GM12878 (cell line): ENCODE measurements around the gene ANKFY1. TPM values are rescaled to one million over a fixed set of nuclear protein-coding genes. Genes with fewer than 3 reads are reported as not detected.

Experiments
- ATAC-seq: fragments of 200-7000 bp; cut with Tn5 transposase; 3 replicates; pipeline ENCODE4 v1.9.1; 2020; ENCODE audit warnings: mild to moderate bottlenecking, moderate library complexity
- BruUV-seq: library from RNA; stranded (reverse); fragments of 400-500 nt; replicated peaks from 2 replicates; lab custom pipeline; 2021; lab: Mats Ljungman, UMichigan
- CTCF ChIA-PET: fragments of 300-600 bp; sonication (Branson Sonifier 250); formaldehyde crosslinking; extraction: SDS; loops from one replicate; lab custom pipeline; 2021; ENCODE audit warnings: inconsistent platforms; lab: Yijun Ruan, JAX
- POLR2A ChIA-PET: fragments of 350-600 bp; formaldehyde crosslinking; extraction: SDS; loops from one replicate; lab custom pipeline; 2021; ENCODE audit warnings: inconsistent platforms; lab: Charles Lee
- RAD21 ChIA-PET: fragments of 300-600 bp; sonication (Branson Sonifier 250); formaldehyde crosslinking; loops from one replicate; lab custom pipeline; 2023; ENCODE audit warnings: antibody characterized with exemption; ENCODE audit not compliant: unreplicated experiment; lab: Charles Lee
- SMC1A ChIA-PET: fragments of 300-600 bp; sonication (Branson Sonifier 250); formaldehyde crosslinking; loops from one replicate; lab custom pipeline; 2023; ENCODE audit not compliant: unreplicated experiment, uncharacterized antibody; lab: Charles Lee
- DNase-seq: peaks from one replicate; pipeline ENCODE4 v3.0.0-alpha.2; 2011; ENCODE audit warnings: low read depth, low spot score
- FAIRE-seq: peaks from 3 replicates; lab custom pipeline; 2011; peaks lifted over from hg19 to GRCh38; lab: Jason Lieb, UNC
- H2AFZ ChIP-seq: 2 replicates; pipeline ENCODE4 v1.6.0; 2011; ENCODE audit warnings: low read depth, low read length, control low read depth; ENCODE audit not compliant: control insufficient read depth
- H3K27ac ChIP-seq: 2 replicates; pipeline ENCODE4 v1.5.1; 2011; ENCODE audit warnings: control low read depth; ENCODE audit not compliant: control insufficient read depth, insufficient read depth
- H3K27me3 ChIP-seq, 2 experiments: replicated peaks in 1 of 2; 2 replicates each; pipeline versions ENCODE4 v1.6.0 to v1.6.1; 2011; ENCODE audit warnings: low read length in 1 of 2; ENCODE audit not compliant: control insufficient read depth in 2 of 2, insufficient read depth in 2 of 2
- H3K36me3 ChIP-seq, 2 experiments: 2 replicates each; pipeline ENCODE4 v1.5.1; 2011; ENCODE audit warnings: low read length in 1 of 2; ENCODE audit not compliant: control insufficient read depth in 2 of 2, insufficient read depth in 2 of 2
- H3K4me1 ChIP-seq: 2 replicates; pipeline ENCODE4 v1.6.1; 2011; ENCODE audit warnings: mild to moderate bottlenecking, low read length, moderate library complexity, mixed read lengths; ENCODE audit not compliant: control insufficient read depth, insufficient read depth
- H3K4me2 ChIP-seq: 2 replicates; pipeline ENCODE4 v1.6.0; 2011; ENCODE audit warnings: control low read depth; ENCODE audit not compliant: control insufficient read depth, insufficient read depth
- H3K4me3 ChIP-seq: fragments of 200-600 bp; sonication (generic); 2 replicates; pipeline ENCODE4 v1.5.1; 2016
- H3K79me2 ChIP-seq: 2 replicates; pipeline ENCODE4 v1.6.0; 2011; ENCODE audit warnings: low read length; ENCODE audit not compliant: control insufficient read depth, insufficient read depth
- H3K9ac ChIP-seq: 2 replicates; pipeline ENCODE4 v1.8.0; 2011; ENCODE audit warnings: low read length, control low read depth, mixed read lengths; ENCODE audit not compliant: control insufficient read depth, insufficient read depth
- H3K9me3 ChIP-seq: replicated peaks from 3 replicates; pipeline ENCODE4 v1.5.1; 2011; ENCODE audit warnings: mild to moderate bottlenecking, low read length; ENCODE audit not compliant: control insufficient read depth, insufficient read depth
- H4K20me1 ChIP-seq: 2 replicates; pipeline ENCODE4 v1.6.0; 2011; ENCODE audit not compliant: control insufficient read depth, insufficient read depth
- BACH1 ChIP-seq: fragments of 450-650 bp; IDR thresholded peaks from 2 replicates; pipeline ENCODE4 v1.6.1; 2017; ENCODE audit warnings: mild to moderate bottlenecking, borderline replicate concordance
- CBX5 ChIP-seq: sonication (generic); IDR thresholded peaks from 2 replicates; pipeline ENCODE4 v1.6.1; 2016; ENCODE audit warnings: low read depth, moderate library complexity, mild to moderate bottlenecking, inconsistent platforms
- CTCF ChIP-seq, 3 experiments: IDR thresholded peaks in 2 of 3; conservative IDR thresholded peaks in 1 of 3; 2 replicates each; pipeline ENCODE4 v1.5.1; 2011; ENCODE audit warnings: low read depth in 3 of 3, low read length in 3 of 3, mild to moderate bottlenecking in 3 of 3, control low read depth in 2 of 3, moderate library complexity in 2 of 3, inconsistent platforms in 1 of 3, mixed read lengths in 1 of 3; ENCODE audit not compliant: control insufficient read depth in 2 of 3, insufficient read depth in 1 of 3; ENCODE audit errors: extremely low read depth in 1 of 3
- HSF1 ChIP-seq: fragments of 150-350 bp; IDR thresholded peaks from 2 replicates; pipeline ENCODE4 v1.6.1; 2014; ENCODE audit warnings: mild to moderate bottlenecking, low read depth, low read length
- MEF2B ChIP-seq: fragments of 450-650 bp; IDR thresholded peaks from 2 replicates; pipeline ENCODE4 v1.6.1; 2018; ENCODE audit warnings: mild to moderate bottlenecking, moderate library complexity; ENCODE audit not compliant: partially characterized antibody, poor library complexity, severe bottlenecking
- NFIC ChIP-seq: IDR thresholded peaks from 2 replicates; pipeline ENCODE4 v1.6.1; 2012; ENCODE audit warnings: low read depth, mild to moderate bottlenecking, inconsistent platforms, low read length, moderate library complexity
- NFXL1 ChIP-seq: fragments of 450-650 bp; IDR thresholded peaks from 2 replicates; pipeline ENCODE4 v1.6.1; 2017; ENCODE audit warnings: antibody characterized with exemption, mild to moderate bottlenecking, borderline replicate concordance
- RBBP5 ChIP-seq: fragments of 200-600 bp; sonication (generic); conservative IDR thresholded peaks from 2 replicates; pipeline ENCODE4 v1.6.1; 2016
- SIX5 ChIP-seq: IDR thresholded peaks from 2 replicates; pipeline ENCODE4 v1.6.1; 2011; ENCODE audit warnings: mild to moderate bottlenecking, low read depth, low read length, moderate library complexity; ENCODE audit not compliant: severe bottlenecking
- SREBF1 ChIP-seq: IDR thresholded peaks from 2 replicates; pipeline ENCODE4 v1.6.1; 2012; ENCODE audit warnings: mild to moderate bottlenecking, low read length
- WRNIP1 ChIP-seq: IDR thresholded peaks from 2 replicates; pipeline ENCODE4 v1.6.1; 2011; ENCODE audit warnings: low read depth, low read length, improper control_type of control experiment, borderline replicate concordance
- WGBS: methylation state at CpG from one replicate; pipeline ENCODE4 v1.1.6; 2016; ENCODE audit warnings: low lambda C conversion rate; ENCODE audit not compliant: insufficient replicate concordance, insufficient coverage; ENCODE audit errors: missing lambda C conversion rate; 5-methylcytosine and 5-hydroxymethylcytosine counted together
- in situ Hi-C: fragments of 300-500 bp; cut with MboI; formaldehyde crosslinking; loops from 9 replicates; pipeline ENCODE4 v1.14.3; 2018; ENCODE audit warnings: mixed read lengths
- intact Hi-C: fragments of 100-400 bp; cut with micrococcal nuclease; formaldehyde crosslinking; loops from one replicate; pipeline ENCODE4 v1.14.2; 2022; ENCODE audit not compliant: unreplicated experiment
- polyA plus RNA-seq, 11 experiments: library from polyadenylated mRNA; depleted of rRNA in 4 of 11; unstranded in 6 of 11; stranded (reverse) in 5 of 11; fragments of >200 nt; fragmentation: Nextera tagmentation in 4 of 11; fragmentation: Illumina TruSeq in 1 of 11; extraction: Ambion mirVana in 4 of 11; extraction: Trizol in 1 of 11; gene quantifications; 1 replicate in 1 of 11; 2 replicates in 10 of 11; pipeline versions ENCODE4 v1.2.1 to v1.2.3, GENCODE V29; 2011 to 2016; ENCODE audit warnings: inconsistent platforms in 2 of 11, missing spikeins in 2 of 11, low read depth in 1 of 11
- total RNA-seq, 4 experiments: library from RNA; depleted of rRNA in 3 of 4; stranded (reverse); fragments of >200 nt in 3 of 4; fragmentation: Illumina TruSeq in 1 of 4; extraction: Trizol in 1 of 4; gene quantifications; 2 replicates each; pipeline versions ENCODE4 v1.2.1 to v1.2.3, GENCODE V29; 2013 to 2021

ANKFY1 gene
- total and polyA plus RNA-seq, 10 of the 15 experiments (the other 5 are each of a cell fraction or from before 2014, with no cell fraction given) = 3.0 to 27.7 (median 16.4) TPM

GRCh38 chr17:4195306-4195705, 68.5 kb downstream of the ANKFY1 start:
- ChIA-PET CTCF (no interaction called here), POLR2A (no interaction called here)
- BruUV-seq = no TSS peak
- no peak for ATAC-seq
- no peak for DNase-seq
- 95% methylated on average over 10 of the region's 10 CpGs for WGBS
- Histone ChIP-seq H3K27ac (no peak overlapping the region), H3K27me3 (no peaks in the 10 kb centered on the region)
- no peak for TF ChIP-seq SREBF1
- TF ChIP-seq, all 136 proteins: peak for 0
- H4K20me1 ChIP-seq = no peaks in the 10 kb centered on the region
- no peak overlapping the region for H3K4me3 ChIP-seq
- no peaks in the 10 kb centered on the region for H3K4me1 ChIP-seq
- peaks cover 3 to 25% of the 10 kb centered on the region in 2 experiments for H3K36me3 ChIP-seq
- H2AFZ ChIP-seq = no peak overlapping the region
- H3K79me2 ChIP-seq = no peaks in the 10 kb centered on the region
- FAIRE-seq = no peak
- SMC1A ChIA-PET = no interaction called here
- intact Hi-C loops (no loop called here), in situ Hi-C loops (no loop called here)
- no peaks in the 10 kb centered on the region for H3K9me3 ChIP-seq
- H3K4me2 ChIP-seq = no peak overlapping the region
- H3K9ac ChIP-seq = no peak overlapping the region
- RAD21 ChIA-PET = no interaction called here

- DNase-seq = no peak
- in situ Hi-C loops = no loop called here
- RAD21 ChIA-PET = no interaction called here
Observed at GRCh38 chr17:4194796-4195195, 69.0 kb downstream of the ANKFY1 start.

More at GRCh38 chr17:4194796-4195195, 69.0 kb downstream of the ANKFY1 start:
- intact Hi-C loops = no loop called here
- H3K36me3 ChIP-seq = peaks cover 2 to 23% of the 10 kb centered on the region in 2 experiments
- no peaks in the 10 kb centered on the region for H3K4me1 ChIP-seq
- ATAC-seq = no peak
- H3K79me2 ChIP-seq = no peaks in the 10 kb centered on the region
- no peak overlapping the region for H3K27ac ChIP-seq
- no peak overlapping the region for H3K4me3 ChIP-seq
- FAIRE-seq = no peak
- no TSS peak for BruUV-seq
- H3K9ac ChIP-seq = no peak overlapping the region
- ChIA-PET CTCF (no interaction called here), POLR2A (no interaction called here), SMC1A (no interaction called here)
- no peaks in the 10 kb centered on the region for H4K20me1 ChIP-seq
- H3K9me3 ChIP-seq = no peaks in the 10 kb centered on the region
- no peak overlapping the region for H2AFZ ChIP-seq
- 92% methylated on average over 15 of the region's 15 CpGs for WGBS
- H3K27me3 ChIP-seq = no peaks in the 10 kb centered on the region
- no peak for TF ChIP-seq CBX5
- TF ChIP-seq NFXL1 = no peak
- no peak for TF ChIP-seq WRNIP1
- TF ChIP-seq MEF2B = no peak
- no peak for TF ChIP-seq RBBP5
- TF ChIP-seq CTCF (IDR thresholded peaks at IDR 0.05 in 2 of 3, conservative IDR thresholded peaks at IDR 0.05 in 1 of 3; ENCODE audit: control insufficient read depth in 2 of 3, extremely low read depth in 1 of 3, insufficient read depth in 1 of 3, low read depth in 3 of 3, low read length in 3 of 3) = no peak
- TF ChIP-seq NFIC = no peak
- TF ChIP-seq HSF1 = no peak
- no peak for TF ChIP-seq SIX5
- TF ChIP-seq BACH1 = no peak
- H3K4me2 ChIP-seq = no peak overlapping the region
